Keratinocyte (primary cell): ENCODE results near the gene C14orf93.

ENCODE experiments used
- EZH2 ChIP-seq: IDR thresholded peaks from one replicate; pipeline ENCODE4 v1.6.1; 2012; ENCODE audit warnings: inconsistent platforms, mild to moderate bottlenecking, low read length, moderate library complexity
- TF ChIP-seq, protein P1 (sequence below), 3 experiments: IDR thresholded peaks in 1 of 3; conservative IDR thresholded peaks in 1 of 3; optimal IDR thresholded peaks in 1 of 3; 2 replicates in 2 of 3; 3 replicates in 1 of 3; pipeline versions ENCODE3 to v1.5.1; 2011; ENCODE audit warnings: low read length in 3 of 3, mild to moderate bottlenecking in 3 of 3, moderate library complexity in 2 of 3, control low read depth in 1 of 3, inconsistent platforms in 1 of 3; ENCODE audit not compliant: insufficient read depth in 2 of 3; ENCODE audit errors: extremely low read depth in 1 of 3

GRCh38 chr14:23042162-23042965 is 32.4 kb upstream of the C14orf93 start, which contains the start of gene PSMB11:
- TF ChIP-seq, protein P1, sequence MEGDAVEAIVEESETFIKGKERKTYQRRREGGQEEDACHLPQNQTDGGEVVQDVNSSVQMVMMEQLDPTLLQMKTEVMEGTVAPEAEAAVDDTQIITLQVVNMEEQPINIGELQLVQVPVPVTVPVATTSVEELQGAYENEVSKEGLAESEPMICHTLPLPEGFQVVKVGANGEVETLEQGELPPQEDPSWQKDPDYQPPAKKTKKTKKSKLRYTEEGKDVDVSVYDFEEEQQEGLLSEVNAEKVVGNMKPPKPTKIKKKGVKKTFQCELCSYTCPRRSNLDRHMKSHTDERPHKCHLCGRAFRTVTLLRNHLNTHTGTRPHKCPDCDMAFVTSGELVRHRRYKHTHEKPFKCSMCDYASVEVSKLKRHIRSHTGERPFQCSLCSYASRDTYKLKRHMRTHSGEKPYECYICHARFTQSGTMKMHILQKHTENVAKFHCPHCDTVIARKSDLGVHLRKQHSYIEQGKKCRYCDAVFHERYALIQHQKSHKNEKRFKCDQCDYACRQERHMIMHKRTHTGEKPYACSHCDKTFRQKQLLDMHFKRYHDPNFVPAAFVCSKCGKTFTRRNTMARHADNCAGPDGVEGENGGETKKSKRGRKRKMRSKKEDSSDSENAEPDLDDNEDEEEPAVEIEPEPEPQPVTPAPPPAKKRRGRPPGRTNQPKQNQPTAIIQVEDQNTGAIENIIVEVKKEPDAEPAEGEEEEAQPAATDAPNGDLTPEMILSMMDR (optimal IDR thresholded peaks at IDR 0.05 in 1 of 3, IDR thresholded peaks at IDR 0.05 in 1 of 3, conservative IDR thresholded peaks at IDR 0.05 in 1 of 3; ENCODE audit: extremely low read depth in 1 of 3, insufficient read depth in 2 of 3, low read length in 3 of 3): no peak
- TF ChIP-seq EZH2: no peak
